ENCODE results near the gene HSD11B2. TPM values are rescaled to one million over a fixed set of nuclear protein-coding genes. Genes with fewer than 3 reads are reported as not detected.

The HSD11B2 gene
- total and polyA plus RNA-seq, 2 of the 4 experiments (the other 2 are of a cell fraction), result 0.26 TPM; not detected in 1

GRCh38 chr16:67419502-67419901, 11.4 kb upstream of the HSD11B2 start:
- Histone ChIP-seq H3K27ac (ENCODE audit: insufficient read depth, low read length) (no peak overlapping the region), H3K56ac (ENCODE audit: extremely low read depth, insufficient read depth, low read length) (no peak overlapping the region), H3K4ac (ENCODE audit: low read depth, low read length) (no peak overlapping the region), H2BK5ac (ENCODE audit: low read depth, low read length, poor library complexity, severe bottlenecking) (no peak overlapping the region), H3K4me2 (ENCODE audit: low read depth, low read length) (no peak overlapping the region), H4K8ac (ENCODE audit: low read depth in 2 of 2, low read length in 2 of 2) (no peak overlapping the region), H2AK5ac (ENCODE audit: low read depth, low read length) (no peak overlapping the region), H3K14ac (replicated peaks; ENCODE audit: low read depth, low read length) (no peak overlapping the region), H2AK9ac (replicated peaks; ENCODE audit: low read depth, low read length, poor library complexity) (no peak overlapping the region), H3K18ac (ENCODE audit: low read depth, low read length) (no peak overlapping the region), H3K9me3 (ENCODE audit: control insufficient read depth, insufficient read depth, low read length) (no peaks in the 10 kb centered on the region), H2BK120ac (ENCODE audit: low read depth, low read length) (no peak overlapping the region), H3K27me3 (ENCODE audit: control insufficient read depth, insufficient read depth, low read length) (peaks cover 6% of the 10 kb centered on the region), H3K79me1 (ENCODE audit: low read depth in 1 of 2, low read length in 2 of 2) (peaks cover 2 to 9% of the 10 kb centered on the region in 2 experiments; a peak in 3 of 4 replicates), H3K4me1 (ENCODE audit: control insufficient read depth, insufficient read depth, low read length) (no peaks in the 10 kb centered on the region; the same call in 1 of the 2 replicates), H3K9me1 (ENCODE audit: insufficient read depth, low read length) (no peaks in the 10 kb centered on the region), H2BK15ac (ENCODE audit: low read depth, low read length) (no peak overlapping the region), H3K4me3 (ENCODE audit: insufficient read depth, low read depth, low read length) (no peak overlapping the region), H4K91ac (ENCODE audit: insufficient read depth, low read depth, low read length) (no peak overlapping the region), H4K5ac (ENCODE audit: low read depth, low read length) (no peak overlapping the region), H3K36me3 (ENCODE audit: control insufficient read depth, insufficient read depth, low read length) (no peaks in the 10 kb centered on the region), H3K9ac (ENCODE audit: low read depth, low read length) (no peak overlapping the region), H2AFZ (replicated peaks; ENCODE audit: low read length, poor library complexity) (peak overlapping the region; percentile 18), H4K20me1 (ENCODE audit: insufficient read depth, low read length) (no peaks in the 10 kb centered on the region), H3K23ac (ENCODE audit: low read depth, low read length) (no peak overlapping the region), H2BK20ac (ENCODE audit: low read depth, low read length) (no peak overlapping the region)
- ChIA-PET POLR2A (ENCODE audit: unreplicated experiment) (no interaction called here), CTCF (no interaction called here)
- intact Hi-C loops (cut with micrococcal nuclease), result no loop called here
- TF ChIP-seq CHD1 (IDR thresholded peaks at IDR 0.05; ENCODE audit: low read depth, low read length) (no peak), ELK1 (IDR thresholded peaks at IDR 0.05; ENCODE audit: borderline replicate concordance, low read depth, low read length) (no peak), FOS (IDR thresholded peaks at IDR 0.05; ENCODE audit: low read depth, low read length) (no peak), MXI1 (IDR thresholded peaks at IDR 0.05; ENCODE audit: borderline replicate concordance, low read depth, low read length) (no peak)
- ATAC-seq (ENCODE audit: low read depth), result no peak
- peak; percentile 25 for DNase-seq
- BruUV-seq (replicated peaks), result no TSS peak
- WGBS, 2 experiments (ENCODE audit: extremely low coverage in 2 of 2, insufficient read length in 1 of 2), result 100% methylated on average over 2 of the region's 3 CpGs; no CpG with 5 or more reads in 1 of the 2 experiments
- dilution Hi-C loops (cut with HindIII; ENCODE audit: low sequenced_read_pairs, unreplicated experiment), result no loop called here
- in situ Hi-C loops (cut with MboI; ENCODE audit: low sequenced_read_pairs), result no loop called here

Data from IMR-90 (cell line).